GM21390 (cell line): Measurements from ENCODE around the gene STUM.

Experiments
- ATAC-seq: cut with Tn5 transposase; IDR thresholded peaks from one replicate; pipeline ENCODE4 v1.9.1; 2021; ENCODE audit not compliant: unreplicated experiment

Gene STUM

DNA sequence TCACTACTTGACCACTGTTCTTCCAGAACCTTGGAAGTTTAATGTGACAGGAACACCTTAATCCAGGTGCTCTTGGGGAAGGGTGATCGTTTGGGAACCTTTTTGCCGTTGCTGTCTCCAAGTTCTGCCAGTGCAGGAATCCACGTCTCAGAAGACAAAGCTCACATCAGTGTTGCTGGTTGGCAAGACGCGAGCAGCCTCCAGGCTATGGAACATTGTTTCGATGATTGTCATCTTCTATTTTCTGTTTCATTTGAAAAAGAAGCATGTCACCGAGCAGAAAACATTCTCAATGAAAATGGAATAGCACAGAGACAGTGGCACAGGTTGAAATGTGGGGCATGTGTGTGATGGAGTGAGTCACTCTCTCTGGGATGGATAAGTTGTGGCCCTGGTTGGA lies 11.7 kb downstream of the STUM start:
- ATAC-seq, result no peak

DNA sequence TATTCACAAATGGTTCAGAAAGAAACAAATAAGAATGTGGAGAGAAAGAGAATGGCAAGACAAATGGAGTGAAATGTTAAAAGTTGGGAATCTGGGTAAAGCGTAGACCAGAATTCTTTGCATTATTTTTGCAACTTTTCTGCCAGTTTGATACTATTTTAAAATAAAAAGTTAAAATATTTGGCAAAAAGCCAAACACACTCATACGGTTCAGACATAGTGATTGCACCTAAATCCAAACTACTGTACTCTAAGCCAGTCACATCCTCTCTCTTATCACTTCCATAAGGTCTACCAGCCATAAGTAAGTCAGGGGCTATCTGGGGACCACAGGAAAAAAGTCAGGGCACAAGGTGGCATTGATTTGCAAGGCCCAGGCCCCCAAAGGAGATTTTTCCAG lies 14.4 kb downstream of the STUM start:
- no peak for ATAC-seq

DNA sequence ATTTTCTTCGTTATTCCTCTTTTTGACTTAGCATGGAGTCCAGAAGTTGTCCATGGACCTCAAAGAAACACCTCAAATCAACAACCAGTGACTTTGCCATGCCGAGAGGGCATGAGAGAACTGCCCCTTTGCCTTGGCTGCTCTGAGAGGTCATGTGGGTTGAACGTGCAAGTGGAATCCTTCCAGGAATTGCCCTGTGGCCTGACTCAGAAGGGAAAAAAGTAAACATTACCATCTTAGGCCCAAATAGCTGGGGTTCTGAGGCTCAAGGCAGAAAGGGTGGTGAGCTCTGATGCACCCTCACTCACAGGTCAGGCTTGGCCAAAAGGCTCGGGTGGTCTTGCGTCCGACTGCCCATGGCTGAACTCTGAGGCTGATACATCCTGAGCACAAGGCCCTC lies 15.1 kb downstream of the STUM start:
- no peak for ATAC-seq

DNA sequence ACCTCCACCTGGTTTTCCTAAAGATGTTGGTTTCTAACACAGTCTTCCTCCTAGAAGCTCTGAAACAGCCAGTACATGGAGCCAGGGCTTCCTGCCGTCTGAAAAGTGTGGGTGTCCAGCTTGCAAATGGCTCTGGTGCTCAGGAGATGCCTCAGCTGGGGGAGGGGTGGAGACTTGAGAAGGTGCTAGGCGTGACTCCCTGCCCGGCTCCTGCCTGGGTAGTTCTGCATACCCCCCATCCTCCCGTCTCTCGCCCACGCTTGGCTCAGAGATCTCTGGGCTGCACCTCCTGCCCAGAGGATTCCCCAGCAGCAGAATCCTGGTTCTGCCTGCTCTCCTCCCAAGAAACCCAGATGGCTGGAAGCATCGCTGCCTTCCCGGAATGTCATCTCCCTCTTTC lies 16.9 kb downstream of the STUM start:
- ATAC-seq, result no peak

- no peak for ATAC-seq
Measured at GRCh38 chr1:226566234-226566633, 17.7 kb downstream of the STUM start.

DNA sequence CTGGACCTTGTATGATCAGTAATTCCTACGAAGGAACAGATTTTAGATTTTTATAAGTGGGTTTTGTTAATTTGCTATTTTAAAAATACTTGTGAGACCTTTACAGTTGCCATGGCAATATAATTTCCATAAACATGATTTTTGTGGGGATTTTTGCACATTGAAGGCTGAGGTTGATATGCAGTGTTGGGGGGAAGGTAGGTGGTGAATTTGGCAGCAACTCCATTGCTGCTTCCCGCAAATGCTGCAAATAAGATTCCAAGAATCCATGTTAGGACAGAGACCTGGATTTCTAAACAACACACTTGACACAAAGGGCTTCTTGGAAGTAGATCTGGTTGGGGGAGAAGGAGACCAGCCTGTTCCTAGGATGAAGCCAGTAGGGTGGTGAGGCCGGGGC lies 18.2 kb downstream of the STUM start:
- no peak for ATAC-seq

DNA sequence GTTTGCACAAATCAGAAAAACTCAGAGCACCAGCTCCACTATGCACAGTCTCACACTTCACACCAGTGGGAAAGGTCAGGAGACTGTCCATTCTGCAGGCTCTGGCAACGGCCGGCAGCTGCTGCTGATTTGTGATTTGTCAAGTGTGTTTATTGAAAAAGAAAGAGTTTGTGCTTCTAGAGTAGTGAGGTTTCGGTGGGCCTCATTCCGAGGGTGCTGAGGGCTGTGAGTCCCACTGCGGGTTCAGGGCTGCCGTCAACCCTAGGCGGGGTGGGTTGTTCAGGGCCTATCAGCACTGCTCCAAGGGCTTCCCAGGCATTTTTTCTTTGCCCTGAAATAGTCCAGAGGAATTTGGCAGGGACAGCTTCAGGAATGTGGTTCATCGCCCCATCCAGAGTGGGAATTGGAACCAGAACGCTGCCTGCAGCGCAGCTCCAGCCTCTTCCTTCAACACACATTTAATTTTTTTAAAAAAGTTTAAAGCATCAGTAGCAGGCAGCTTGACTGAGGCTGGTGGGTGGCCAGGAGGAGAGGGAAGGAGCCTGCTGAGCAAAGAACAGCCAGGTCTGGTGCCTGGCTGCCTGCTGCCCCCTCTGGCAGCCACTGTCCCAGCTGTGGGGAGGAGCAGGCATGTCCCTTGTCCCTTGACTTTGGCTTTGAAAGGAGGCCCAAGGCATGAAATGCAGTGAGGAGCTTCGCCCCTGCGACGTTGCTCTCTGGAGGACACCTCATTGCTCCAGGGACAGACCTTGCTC lies 19.7 kb downstream of the STUM start:
- ATAC-seq, result no peak

DNA sequence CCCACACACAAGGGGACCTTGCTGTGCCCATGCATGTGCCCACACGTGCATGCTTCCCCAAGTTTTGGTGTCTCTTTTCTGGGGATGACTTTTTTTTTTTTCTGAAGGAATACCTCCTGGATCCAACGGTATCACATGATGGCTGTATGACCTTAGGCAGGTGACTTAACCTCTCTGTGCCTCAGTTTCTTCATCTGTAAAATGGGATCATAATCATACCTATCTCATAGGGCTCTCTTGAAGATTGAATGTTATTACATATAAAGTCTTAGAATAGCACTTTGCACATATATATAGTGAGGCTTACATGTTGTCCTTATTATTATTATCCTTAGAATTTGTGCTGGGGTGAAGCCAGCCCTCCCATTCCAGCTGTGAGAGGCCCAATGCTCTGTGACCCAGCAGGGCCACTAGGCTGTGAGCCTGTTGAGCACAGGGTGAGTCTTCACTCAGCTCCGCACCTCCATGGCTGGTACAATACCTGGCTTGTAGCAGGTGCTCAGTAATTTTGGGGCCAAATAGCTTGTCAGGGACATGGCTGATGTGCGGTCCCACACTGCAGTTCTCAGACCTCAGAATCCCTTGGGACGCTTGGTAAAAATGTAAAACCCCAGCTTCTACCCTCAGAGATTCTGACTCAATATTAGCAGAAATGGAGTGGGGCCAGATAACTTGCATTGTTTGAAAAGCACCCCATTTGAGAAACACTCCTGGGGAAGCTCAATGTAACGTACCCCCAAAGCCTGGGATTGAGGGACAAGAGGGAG lies 20.6 kb downstream of the STUM start:
- ATAC-seq, result no peak

DNA sequence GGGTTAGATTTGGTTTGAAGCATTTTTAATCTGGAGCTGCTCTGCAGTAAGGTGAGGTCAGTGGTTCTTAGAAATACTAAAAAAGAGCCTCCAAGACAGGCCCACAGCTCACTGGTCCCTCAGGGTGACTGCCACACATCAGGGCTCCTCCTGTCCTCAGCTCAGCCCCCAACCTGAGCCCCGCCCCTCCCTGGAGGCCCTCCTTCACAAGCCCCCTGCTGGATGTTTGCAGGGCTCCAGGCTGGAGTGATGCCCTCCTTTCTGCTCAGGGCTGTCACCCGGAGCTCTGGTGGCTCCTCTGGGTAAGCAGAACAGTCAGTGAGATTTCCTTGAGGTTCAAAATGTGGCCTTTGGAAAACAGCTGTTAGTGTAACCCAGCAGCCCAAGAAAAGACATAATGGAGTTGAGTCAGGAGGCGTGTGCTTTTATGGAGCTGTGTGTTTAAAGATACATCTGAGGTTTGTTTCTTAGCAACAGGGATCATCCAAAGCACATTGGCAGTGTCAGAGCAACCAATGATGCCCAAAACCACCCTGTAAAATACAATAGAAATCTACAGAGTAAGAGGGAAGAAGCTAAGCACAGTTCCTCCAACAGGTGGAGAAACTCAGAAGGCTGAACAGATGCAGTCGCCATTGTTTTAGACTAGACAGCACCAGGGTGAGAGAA lies 21.4 kb downstream of the STUM start:
- ATAC-seq, result no peak

DNA sequence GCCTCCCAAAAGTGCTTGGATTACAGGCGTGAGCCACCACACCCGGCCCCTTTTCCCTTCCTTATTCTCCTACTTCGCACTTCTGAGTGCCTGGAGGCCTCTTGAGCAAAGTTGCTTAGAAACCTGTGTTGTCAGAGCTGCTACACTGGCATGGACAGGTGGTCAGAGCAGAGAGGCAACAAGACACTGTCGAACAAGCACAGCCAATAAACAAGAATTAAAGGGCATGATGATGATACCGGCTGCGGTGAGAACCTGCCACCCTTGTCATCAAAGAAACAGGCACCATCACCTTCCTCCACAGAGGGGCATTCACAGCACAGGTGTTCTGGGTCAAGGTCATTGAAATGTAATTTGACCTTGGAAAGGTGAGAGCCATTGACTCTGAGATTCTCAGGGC lies 23.3 kb downstream of the STUM start:
- ATAC-seq, result no peak

- ATAC-seq, result no peak
Measured at GRCh38 chr1:226572325-226572726, 23.8 kb downstream of the STUM start.

DNA sequence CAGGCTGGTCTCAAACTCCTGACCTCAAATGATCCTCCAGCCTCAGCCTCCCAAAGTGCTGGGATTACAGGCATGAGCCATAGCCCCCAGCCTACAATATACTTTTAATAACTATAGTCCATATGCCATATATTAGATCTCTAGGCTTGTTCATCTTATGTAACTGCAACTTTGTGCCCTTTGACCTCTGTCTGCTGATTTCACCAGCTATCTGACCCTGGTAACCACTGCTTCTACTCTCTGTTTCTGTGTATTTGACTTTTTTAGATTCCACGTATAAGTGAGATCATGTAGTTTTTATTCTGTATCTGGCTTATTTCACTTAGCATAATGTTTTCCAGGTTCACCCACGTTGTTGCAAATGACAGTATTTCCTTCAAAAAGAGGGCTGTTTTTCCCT lies 25.5 kb downstream of the STUM start:
- ATAC-seq, result no peak

GRCh38 chr1:226574591-226575435 lies 26.2 kb downstream of the STUM start:
- no peak for ATAC-seq

GRCh38 chr1:226575436-226575720 lies 26.8 kb downstream of the STUM start:
- no peak for ATAC-seq

DNA sequence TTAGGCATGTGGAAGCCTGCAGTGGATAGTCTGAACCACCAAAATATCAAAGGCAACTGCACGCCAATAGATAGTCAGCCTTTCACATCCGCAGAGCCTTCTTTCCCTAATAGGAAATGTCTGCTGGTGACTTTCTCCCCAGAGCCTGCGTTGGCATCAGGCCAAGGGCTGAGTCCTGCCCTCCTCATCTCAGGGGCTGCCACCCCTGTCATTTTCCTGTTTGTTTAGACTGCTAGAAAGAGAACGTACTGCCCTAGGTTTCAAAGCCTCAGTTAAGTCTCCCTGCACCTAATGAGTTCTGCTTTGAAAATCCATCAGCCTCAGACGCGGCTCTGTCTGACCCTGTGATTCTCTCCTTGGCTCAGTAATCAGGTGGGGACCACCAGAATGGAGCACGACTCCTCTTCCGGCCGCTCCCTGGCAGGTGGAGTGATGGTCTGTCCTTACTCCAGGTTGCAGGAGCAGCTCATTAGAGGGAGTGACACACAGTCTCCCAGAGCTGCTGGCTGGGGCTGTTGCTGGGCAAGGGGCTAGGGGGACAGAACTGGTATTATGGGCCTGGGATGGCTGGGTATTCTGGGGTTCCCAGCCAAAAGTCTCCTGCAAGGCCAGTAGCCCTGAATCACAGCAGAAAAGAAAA lies 27.3 kb downstream of the STUM start:
- no peak for ATAC-seq

DNA sequence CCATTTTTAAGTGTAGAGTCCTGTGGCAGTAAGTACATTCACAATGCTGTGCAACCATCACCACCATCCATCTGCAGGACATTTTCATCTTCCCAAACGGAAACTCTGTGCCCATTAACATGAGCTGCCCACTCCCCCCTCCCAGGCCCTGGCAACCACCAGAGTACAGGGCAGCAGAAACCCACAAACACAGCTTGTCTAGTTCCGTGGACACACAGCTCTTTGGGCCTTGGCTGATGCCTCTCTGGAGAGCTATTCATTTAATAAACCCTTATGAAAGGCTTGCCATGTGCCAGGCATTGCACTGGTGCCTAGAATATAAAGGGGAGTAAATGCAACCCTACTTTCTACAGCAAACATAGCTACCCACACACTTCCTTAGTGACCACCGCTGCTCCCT lies 28.0 kb downstream of the STUM start:
- ATAC-seq, result no peak

DNA sequence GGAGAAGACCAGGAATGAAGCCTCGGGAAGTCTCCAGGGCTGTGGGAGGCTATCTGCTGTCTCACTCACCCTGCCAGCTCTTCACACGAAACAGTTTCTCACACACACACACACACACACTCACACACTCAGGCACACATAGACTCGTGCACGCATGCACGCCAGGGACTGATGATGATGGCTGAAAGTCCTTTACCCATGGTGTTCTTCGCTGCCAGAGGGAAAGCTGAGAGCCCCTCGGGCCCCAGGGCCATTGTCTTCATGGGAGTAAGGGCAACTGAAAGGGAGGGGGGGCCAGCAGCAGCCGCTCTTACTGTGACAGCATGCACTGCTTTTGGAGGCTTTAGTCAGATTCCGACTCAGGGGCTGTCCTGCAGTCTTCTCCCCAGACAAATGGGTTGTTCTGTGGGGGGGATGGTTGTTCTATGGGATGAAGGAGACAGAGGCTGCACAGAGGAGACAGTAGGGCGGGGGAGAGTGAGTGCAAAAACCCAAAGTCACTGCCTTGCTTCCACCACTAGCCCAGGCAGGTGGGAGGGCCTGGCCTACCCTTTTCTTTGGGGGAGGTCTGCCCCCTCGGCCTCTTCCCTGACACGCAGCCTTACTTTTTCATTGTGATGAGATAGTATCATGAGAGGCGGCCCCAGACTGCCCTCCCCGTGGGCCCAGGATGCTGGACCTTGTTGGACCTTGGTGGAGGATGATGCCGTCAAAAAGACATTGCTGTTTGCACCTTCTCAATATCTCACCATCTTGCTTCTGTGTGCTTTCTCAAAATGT lies 29.0 kb downstream of the STUM start:
- ATAC-seq, result no peak

DNA sequence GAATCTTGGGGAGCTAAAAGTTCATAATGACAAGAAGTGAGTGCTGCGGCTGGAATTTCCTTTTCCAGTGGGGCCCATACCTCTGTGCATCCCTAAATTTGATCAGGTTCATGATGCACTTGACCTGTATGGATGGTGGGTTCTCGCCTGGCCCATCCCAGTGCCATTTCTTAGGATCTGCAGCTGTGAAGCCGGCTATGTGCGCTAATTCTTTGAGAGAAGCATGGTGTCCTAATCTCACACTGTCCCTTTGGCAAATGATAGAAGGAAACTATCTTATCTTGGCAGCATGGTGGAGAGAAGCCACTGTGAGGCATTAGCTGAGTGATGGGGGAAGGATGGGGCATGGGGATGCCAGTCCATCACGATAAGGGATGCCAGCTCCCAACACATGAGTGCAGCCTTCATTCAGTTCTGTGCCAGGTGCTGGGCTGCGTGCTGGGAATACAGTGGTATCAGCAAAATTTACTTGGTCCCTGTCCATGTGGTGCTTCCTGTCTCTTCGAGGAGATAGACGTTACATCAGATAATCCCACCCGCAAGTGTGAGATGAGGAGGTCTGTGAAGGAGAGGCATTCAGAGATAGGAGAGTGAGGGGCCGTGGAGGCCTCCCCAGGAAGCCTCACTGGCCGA lies 30.5 kb downstream of the STUM start:
- no peak for ATAC-seq

DNA sequence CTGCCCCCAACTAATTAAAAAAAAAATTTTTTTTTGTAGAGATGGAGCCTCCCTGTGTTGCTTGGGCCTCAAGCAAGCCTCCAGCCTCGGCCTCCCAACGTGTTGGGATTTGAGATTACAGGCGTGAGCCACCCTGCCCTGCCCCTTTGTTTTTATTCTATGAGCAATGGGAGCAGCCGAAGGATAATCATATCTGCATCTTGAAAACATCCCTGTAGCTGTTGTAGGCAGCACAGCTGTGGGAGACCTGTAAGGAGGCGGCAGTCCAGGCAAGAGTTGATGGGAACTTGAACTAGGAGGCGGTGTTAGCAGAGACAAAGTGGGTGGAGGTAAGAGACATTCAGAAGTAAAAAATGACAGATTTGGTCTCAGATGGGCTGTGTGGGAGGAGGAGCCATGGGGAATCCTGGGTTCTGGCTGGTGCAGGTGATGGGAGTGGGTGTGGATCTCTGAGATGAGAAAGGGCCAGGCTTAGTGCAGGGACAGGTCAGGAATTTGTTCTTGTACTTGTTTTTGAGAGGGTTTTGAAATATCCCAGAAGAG lies 31.3 kb downstream of the STUM start:
- no peak for ATAC-seq
